Ammon's horn (tissue), 1 donor: ENCODE data around the gene DSE.

Source experiments
- DNase-seq: peaks from one replicate; pipeline ENCODE4 v3.0.0-alpha.2; 2016; ENCODE audit warnings: low spot score

The DSE gene

DNA sequence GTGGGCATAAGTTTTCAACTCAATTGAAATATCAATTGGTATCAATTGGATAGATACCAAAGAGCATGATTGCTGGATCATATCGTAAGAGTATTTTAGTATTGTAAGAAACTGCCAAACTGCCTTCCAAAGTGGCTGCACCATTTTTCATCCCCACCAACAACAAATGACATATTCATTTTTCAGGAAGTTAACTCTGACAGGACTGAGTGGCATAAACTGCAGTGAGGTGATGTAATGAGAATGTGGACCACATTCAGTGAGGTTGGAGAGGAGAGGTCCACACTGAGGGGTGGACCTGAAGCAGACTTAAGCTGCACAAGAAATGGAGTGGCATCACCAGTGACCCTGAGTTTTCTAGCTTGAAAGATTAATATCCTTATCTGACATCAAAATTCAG, 78.8 kb downstream of the DSE start:
- DNase-seq = no peak

DNA sequence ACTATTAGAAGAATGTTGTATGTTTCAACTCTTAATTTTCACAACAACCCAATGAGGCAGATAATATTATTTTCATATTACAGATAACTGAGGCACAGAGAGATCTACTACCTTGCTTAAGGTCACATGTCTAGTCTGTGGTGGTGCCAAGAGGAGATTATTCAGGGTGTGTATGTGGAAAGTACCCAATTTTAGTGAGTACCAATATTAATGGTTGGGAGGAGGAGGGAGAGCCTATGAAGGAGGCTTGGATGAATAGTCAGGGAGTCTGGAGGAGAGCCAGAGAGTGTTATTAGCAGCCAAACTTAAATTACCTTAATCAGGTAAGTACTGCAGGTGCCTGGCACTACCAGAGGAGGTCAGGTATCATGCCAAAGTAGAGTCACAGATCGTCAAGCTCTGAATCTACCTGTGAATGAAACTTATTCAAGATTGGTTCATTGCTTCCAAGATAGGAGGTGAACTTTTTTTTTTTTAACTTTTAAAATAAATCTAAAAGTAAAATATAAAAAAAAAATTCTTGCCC, 79.5 kb downstream of the DSE start:
- DNase-seq = no peak

DNA sequence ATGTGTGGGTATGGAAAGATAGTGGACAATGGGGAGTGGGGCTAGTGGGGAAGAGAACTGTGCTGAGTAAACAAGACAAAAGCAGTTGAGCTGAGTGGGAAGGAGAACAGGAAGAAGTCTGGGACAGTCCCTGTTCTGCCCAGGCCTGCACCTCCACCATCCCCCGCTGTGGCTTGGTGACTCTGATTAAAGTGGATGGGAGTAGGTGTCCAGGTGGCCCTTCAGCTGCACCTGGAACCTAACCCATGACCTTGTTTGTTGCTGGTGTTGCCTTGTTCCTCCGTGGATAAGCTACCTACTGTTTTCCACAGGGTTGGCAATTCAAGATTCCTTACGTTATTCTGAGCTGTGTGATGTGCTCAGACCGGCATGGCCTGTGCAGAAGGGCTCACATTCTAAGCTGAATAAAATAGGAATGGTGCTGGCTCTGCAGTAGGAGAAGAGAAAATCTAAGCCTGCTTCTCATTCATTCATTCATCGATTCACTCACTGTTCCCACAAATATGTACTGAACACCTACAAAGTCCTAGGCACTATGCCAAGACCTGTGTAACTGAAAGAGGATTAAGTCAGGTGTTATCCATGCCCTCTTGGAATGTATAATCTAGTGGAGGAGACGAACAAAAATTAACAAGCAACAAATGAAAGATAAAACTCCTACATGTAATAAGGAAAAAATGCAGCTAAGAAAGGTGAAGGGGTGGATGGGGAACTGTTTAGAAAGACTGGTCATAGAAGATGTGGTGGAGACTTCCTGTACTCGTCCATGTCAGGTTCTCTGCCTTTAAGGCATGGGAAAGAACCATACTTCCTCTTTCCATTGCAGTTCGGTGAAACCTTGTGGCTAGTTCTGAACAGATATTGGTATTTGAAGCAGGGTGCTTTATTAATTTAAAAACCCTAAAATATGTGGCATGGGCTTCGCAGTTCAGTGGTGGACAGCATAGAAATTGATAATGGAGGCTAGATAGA, 80.3 kb downstream of the DSE start:
- DNase-seq = peak; percentile 45

DNA sequence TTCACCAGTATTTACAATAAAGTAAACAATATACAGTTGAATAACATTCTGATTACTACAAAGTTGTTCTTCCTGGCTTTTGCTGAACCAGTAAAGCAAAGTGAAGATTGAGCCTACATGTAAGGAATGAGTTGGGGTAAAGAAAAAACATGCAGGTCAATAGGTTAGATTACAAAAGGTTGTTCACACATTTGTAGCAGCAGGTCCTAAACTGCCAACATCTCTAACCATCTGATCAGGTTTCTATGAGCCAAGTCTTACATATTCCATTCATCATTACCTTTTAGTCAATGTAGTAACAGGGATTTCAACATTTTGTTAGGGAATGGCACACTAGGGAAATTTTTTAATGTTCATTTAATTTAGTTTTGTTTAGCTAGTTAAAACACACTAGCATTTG, 81.2 kb downstream of the DSE start:
- DNase-seq = no peak

DNA sequence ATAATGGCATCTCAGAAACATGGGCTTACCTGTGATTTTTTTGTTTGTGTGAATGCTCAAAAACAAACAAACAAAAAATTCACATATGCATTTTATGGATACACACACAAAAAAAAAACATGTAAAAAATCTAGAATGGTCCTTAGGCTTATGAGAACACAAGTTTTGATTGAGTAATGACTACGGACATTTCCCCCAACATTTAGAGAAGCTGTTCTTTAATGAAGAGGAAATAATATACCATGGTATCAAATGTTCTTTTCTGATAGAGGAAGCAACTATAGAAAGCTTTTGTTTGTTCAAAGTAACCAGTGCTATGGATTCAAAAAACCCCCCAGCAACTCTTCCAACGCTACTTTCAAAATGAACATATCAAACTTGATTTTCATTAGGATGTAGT, 81.8 kb downstream of the DSE start:
- DNase-seq = no peak

DNA sequence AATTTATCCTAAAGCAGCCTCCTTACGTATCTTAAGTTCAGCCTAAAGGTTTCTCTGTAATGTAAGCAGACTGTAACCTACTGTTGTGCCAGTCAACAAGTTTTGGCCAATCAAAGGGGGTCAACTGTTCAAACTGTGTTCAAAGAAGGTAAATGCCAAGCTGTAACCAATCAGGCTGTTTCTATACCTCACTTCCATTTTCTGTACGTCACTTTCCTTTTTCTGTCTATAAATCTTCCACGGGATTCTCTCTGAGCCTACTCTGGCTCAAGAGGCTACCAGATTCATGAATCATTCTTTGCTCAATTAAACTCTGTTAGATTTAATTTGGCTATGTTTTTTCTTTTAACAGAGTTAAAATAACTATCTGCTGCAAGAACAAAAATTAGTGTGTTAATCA, 85.4 kb downstream of the DSE start:
- DNase-seq = no peak

DNA sequence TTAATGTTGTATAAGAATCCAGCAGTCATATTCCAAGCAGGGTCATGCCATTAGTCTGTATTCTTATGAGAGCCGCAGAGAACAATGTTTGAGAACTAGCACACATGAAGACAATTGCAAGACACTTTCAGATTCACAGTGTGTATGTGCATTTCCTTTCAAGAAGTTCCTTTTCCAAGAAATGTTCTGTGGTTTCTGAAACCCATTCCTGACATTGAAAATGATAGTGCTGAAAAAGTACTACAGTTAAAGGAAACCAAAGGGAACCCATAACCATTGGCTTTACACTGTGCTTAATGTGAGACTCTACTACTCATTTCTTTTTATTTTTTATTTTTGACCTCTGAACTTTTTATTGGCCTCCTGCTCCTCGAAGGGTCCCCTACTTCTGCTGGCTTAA, 86.2 kb downstream of the DSE start:
- DNase-seq = no peak

DNA sequence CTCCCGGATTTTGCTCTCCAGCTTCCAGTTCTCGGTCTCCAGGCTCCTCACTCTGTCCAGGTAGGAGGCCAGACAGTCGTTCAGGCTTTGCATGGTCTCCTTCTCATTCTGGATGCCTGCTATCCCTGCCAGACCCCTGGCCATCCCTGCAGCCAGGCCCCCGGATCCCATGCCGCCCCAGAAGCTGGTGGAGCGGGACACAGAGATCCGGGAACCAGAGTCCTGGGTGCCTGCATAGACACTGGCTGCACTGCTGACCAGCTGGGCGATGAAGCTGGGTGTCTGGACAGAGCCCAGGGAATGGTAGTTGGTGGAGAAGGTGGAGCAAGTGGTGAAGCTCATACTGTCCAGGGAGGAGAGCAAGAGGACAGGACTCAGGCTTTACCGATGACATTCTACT, 87.5 kb downstream of the DSE start:
- no peak for DNase-seq

DNA sequence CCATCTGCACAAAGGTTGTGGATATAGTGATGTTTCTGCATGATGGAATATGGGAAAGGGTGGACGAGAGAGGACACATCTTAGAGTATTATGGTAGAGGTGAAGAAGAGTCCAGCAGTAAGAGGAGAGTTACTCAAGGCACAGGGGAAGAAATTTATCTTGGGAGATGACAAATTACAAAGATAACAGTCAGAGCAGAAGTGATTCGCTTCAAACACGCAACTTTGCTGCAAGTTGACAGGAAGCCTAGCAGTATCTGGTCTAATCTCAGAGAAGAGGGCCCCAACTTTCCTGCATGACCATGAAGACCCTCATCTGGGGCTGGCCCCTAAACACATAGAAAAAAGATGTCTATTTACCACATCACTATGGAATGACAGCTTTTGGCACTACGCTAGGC, 89.2 kb downstream of the DSE start:
- DNase-seq = no peak

DNA sequence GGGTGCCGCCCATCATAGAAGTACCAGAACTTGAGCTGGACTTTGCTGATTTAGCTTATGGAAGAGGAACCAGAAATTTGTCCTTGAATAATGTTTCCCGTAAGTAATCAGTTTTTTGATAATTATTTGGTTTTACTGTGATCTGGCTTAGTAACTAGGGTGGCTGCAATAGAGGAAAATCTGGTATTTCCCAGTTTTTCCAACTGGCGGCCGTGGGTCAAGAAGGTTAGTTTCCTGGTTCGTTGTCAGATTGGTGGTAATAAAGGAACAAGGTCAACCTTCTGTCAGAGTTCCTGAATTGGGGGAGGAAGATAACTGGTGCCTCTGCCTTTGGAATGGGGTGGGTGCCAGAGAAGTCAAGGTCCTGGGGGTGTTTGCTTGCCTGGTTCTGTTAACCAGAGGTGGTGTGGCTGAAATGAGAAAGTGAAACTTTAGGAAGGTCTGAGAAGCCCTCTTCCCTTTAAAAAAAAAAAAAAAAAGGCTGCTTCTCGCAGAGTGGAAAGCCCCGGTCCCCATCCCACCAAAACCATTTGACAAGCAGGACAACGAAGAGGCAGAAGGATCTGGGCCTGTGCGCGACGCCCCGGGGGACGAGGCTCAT, 90.7 kb downstream of the DSE start, which contains the start of gene CALHM6:
Gene CALHM6 (plus strand): TSS at position 45 of the 601 bp plus-strand sequence. CDS start 555 bp downstream, at position 600.
- no peak for DNase-seq

DNA sequence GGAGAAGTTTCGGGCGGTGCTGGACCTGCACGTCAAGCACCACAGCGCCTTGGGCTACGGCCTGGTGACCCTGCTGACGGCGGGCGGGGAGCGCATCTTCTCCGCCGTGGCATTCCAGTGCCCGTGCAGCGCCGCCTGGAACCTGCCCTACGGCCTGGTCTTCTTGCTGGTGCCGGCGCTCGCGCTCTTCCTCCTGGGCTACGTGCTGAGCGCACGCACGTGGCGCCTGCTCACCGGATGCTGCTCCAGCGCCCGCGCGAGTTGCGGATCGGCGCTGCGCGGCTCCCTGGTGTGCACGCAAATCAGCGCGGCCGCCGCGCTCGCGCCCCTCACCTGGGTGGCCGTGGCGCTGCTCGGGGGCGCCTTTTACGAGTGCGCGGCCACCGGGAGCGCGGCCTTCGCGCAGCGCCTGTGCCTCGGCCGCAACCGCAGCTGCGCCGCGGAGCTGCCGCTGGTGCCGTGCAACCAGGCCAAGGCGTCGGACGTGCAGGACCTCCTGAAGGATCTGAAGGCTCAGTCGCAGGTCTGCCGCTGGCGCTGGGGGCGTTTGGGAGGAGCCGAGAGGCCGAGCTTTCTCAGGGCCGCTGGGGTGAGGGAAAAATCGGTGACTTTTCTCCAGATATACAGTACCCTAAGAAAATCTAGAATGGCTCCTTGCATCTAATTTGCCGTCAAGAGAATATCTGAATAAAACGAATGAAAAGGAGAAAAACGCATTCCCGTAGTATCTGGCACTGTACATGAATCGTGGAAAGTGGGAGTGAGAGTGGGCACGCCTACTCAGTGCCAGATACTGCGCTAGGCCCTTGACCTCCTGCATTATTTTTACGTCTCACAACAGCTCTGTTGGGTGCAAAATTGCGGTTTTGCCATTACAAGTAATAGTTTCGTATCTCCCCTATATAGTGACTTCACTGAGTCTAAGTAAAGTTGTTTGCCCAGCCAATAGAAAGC, 91.5 kb downstream of the DSE start:
- peak; percentile 42 for DNase-seq

DNA sequence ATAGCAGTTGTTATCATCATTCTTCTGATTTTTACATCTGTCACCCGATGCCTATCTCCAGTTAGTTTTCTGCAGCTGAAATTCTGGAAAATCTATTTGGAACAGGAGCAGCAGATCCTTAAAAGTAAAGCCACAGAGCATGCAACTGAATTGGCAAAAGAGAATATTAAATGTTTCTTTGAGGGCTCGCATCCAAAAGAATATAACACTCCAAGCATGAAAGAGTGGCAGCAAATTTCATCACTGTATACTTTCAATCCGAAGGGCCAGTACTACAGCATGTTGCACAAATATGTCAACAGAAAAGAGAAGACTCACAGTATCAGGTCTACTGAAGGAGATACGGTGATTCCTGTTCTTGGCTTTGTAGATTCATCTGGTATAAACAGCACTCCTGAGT, 92.6 kb downstream of the DSE start:
- no peak for DNase-seq

DNA sequence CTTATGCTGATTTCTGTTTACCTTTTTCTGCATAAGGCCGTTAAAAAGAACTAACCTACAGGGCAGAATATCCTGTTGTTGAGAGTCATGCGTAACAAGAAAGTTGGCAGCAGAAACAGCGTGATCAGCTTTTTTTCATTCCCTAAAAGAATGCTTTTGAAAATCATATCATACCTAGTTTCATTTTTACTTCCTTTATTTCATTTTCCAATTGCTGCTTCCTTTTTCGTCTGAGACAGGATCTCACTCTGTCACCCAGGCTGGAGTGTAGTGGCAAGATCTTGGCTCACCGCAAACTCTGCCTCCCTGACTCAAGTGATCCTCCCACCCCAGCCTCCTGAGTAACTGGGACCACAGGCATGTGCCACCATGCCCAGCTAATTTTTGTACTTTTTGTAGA, 94.5 kb downstream of the DSE start:
- DNase-seq = no peak

DNA sequence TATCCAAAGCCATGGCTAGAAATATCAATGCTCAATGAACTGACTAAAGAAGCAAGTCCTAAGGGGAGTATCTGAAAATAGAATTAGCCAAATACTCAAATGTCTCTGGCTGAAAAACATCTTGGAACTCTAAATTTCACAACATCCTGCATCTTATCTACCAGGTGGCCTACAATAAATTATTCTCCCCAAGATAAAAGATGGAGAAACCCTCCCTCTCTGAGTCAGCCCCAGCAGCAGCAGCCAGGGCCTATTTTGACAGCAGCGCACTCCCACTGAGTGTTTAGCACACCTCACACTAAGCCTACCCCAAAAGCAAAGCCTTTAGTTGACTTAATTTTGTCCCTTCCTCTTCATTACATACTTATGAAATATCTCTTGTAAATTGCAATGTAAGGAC, 96.3 kb downstream of the DSE start:
- no peak for DNase-seq

DNA sequence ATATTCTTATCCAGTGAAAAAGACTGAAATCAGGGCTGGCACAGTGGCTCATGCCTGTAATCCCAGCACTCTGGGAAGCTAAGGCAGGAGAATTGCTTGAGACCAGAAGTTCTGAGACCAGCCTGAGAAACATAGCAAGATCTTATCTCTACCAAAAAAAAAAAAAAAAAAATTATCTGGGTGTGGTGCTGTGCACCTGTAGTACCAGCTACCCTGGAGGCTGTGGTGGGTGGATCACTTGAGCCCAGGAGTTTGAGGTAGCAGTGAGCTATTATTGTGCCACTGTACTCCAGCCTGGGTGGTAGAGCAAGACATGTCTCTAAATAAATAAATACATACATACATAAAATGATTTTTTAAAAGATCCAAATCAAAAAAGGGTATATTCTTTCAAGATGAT, 96.8 kb downstream of the DSE start:
- no peak for DNase-seq

DNA sequence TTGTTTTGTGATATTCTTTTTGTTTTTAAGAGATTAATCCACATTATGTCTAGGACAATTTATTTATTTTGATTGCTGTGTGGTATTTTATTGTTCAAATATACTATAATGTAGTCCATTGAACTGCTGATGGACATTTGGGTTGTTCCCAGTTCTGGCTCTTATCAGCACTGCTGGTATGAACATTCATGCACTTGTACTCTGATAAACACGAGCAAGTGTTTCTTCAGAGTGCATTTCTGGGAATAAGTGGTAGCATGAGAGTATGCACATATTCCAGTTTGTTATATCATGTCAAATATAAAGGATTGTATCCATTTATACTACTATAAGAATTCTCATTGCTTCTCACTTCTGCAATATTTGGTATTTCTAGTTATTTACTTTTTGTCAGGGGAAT, 97.5 kb downstream of the DSE start:
- DNase-seq = no peak

DNA sequence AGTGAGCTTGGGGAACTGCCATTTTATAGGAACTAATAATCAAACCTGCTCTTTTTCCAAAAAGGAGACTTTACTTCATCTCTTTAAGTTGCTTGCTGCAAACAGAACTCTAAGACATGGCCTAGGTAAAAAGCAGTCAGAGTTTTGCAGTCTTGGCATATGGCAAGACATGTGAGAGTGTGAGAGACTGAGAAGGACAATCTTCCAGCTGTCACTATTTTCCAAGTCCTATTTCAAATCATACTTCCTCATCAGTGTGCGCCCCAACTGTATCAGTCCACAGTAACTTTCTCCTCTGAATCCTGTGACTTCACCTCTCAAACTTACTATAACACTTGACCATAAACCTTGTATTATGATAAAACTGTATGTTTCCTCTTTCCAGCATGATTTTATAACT, 100.8 kb downstream of the DSE start:
- DNase-seq = no peak

DNA sequence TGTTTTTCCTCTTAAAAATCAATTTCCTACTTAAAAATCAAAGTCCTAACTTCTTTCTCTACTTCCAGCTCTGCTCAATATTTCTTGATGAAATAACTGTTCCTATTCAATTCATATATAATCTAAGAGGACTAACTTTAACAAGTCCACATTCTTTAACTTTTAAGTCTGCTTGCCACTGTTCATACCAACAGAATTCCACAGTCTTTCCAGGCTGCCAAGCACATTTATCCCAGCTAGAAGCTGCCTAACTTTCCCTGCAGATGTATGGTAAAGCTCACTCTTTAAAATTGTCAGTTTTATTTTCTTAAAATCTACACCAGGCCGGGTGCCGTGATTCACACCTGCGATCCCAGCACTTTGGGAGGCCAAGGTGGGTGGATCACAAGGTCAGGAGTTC, 102.0 kb downstream of the DSE start:
- DNase-seq = no peak

DNA sequence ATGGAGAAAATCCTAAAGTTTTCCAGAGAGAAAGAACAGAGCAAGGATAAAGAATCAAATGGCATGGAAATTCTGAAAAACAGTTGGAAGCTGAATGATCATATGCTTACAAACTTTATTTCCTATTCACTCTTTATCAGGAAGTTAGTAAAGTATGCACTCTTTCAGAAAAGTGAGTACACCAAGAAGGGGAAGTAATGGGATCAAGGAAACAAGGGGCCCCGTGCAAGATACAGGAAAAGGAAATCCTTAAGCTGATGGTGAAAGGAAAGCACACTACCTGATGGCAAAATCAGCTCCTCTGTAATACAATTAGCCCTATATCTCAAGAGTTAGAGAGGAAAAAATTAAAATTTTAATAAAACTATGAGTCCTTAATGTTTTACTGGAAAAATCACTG, 104.4 kb downstream of the DSE start:
- DNase-seq = no peak

DNA sequence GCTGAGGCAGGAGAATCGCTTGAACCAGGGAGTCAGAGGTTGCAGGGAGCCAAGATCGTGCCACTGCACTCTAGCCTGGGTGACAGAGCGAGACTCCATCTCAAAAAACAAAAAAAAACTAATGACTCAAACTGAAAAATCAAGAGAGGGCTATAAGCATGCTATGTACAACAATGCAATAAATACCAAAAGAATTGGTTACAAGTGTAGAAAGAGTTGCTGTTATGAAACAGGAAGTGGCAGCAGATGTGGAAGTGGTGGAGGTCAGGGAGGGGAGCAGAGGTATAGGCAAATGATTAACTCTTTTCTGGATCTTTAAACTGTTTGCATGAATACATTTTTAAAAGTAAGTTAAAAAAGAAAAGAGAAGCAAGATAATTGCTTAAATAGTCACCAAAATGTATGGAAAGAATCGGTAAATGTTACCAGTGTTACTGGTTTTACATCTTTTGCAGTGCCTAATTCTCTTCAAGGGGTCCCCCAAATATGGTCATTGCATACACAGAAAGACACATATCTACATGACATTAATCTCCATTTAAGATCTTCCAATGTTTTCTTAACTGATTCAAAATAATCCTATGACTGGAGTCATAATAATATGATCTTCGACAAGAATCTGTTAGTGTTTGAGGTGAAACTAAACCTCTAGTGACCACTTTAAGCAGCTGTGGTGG, 105.4 kb downstream of the DSE start:
- DNase-seq = no peak

DNA sequence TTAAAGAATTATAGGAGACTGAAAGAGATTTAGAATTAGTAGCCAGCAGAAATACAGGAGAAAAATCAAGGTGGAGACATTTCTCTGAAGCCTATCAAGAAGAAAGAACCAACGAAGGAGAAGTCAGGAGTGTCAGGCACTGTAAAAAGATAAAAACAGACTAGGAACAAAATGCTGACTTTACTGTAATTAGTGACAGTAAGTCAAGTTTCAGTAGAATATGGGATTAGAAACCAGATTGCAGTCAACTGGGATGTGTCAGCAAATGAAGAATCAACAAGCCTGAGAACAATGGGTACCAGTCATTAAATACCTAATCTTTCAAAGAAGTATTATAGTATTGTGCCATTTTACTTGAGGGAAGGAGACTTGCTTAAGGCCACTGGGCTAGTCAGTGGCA, 112.0 kb downstream of the DSE start:
- DNase-seq = no peak

DNA sequence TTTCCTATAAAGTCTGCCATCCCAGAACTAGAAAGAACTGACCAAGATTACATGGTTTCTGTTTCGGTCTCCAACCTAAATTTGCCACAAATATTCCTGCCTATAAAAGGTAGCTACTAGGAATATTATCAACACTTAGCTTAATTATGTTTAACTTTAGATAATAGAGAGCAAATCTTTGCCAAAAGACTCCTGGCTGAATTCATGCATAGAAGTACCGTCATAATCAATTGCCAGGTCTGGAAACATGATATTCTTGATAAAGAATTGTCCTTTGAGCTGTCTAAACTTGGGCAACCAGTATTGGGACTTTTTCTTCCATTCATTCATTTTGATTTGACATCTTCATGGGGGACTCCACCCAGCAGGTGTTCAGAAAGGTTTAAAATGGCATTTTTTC, 112.9 kb downstream of the DSE start:
- DNase-seq = no peak
